GM12878 (cell line): Measurements from ENCODE around the gene GALK2. TPM values are rescaled to one million over a fixed set of nuclear protein-coding genes. Genes with fewer than 3 reads are reported as not detected.

Experiments
- ATAC-seq: fragments of 200-7000 bp; cut with Tn5 transposase; 3 replicates; pipeline ENCODE4 v1.9.1; 2020; ENCODE audit warnings: mild to moderate bottlenecking, moderate library complexity
- BruUV-seq: library from RNA; stranded (reverse); fragments of 400-500 nt; replicated peaks from 2 replicates; lab custom pipeline; 2021; lab: Mats Ljungman, UMichigan
- CTCF ChIA-PET: fragments of 300-600 bp; sonication (Branson Sonifier 250); formaldehyde crosslinking; extraction: SDS; loops from one replicate; lab custom pipeline; 2021; ENCODE audit warnings: inconsistent platforms; lab: Yijun Ruan, JAX
- POLR2A ChIA-PET: fragments of 350-600 bp; formaldehyde crosslinking; extraction: SDS; loops from one replicate; lab custom pipeline; 2021; ENCODE audit warnings: inconsistent platforms; lab: Charles Lee
- RAD21 ChIA-PET: fragments of 300-600 bp; sonication (Branson Sonifier 250); formaldehyde crosslinking; loops from one replicate; lab custom pipeline; 2023; ENCODE audit warnings: antibody characterized with exemption; ENCODE audit not compliant: unreplicated experiment; lab: Charles Lee
- SMC1A ChIA-PET: fragments of 300-600 bp; sonication (Branson Sonifier 250); formaldehyde crosslinking; loops from one replicate; lab custom pipeline; 2023; ENCODE audit not compliant: unreplicated experiment, uncharacterized antibody; lab: Charles Lee
- DNase-seq: peaks from one replicate; pipeline ENCODE4 v3.0.0-alpha.2; 2011; ENCODE audit warnings: low read depth, low spot score
- FAIRE-seq: peaks from 3 replicates; lab custom pipeline; 2011; peaks lifted over from hg19 to GRCh38; lab: Jason Lieb, UNC
- H2AFZ ChIP-seq: 2 replicates; pipeline ENCODE4 v1.6.0; 2011; ENCODE audit warnings: low read depth, low read length, control low read depth; ENCODE audit not compliant: control insufficient read depth
- H3K27ac ChIP-seq: 2 replicates; pipeline ENCODE4 v1.5.1; 2011; ENCODE audit warnings: control low read depth; ENCODE audit not compliant: control insufficient read depth, insufficient read depth
- H3K27me3 ChIP-seq, 2 experiments: replicated peaks in 1 of 2; 2 replicates each; pipeline versions ENCODE4 v1.6.0 to v1.6.1; 2011; ENCODE audit warnings: low read length in 1 of 2; ENCODE audit not compliant: control insufficient read depth in 2 of 2, insufficient read depth in 2 of 2
- H3K36me3 ChIP-seq, 2 experiments: 2 replicates each; pipeline ENCODE4 v1.5.1; 2011; ENCODE audit warnings: low read length in 1 of 2; ENCODE audit not compliant: control insufficient read depth in 2 of 2, insufficient read depth in 2 of 2
- H3K4me1 ChIP-seq: 2 replicates; pipeline ENCODE4 v1.6.1; 2011; ENCODE audit warnings: mild to moderate bottlenecking, low read length, moderate library complexity, mixed read lengths; ENCODE audit not compliant: control insufficient read depth, insufficient read depth
- H3K4me2 ChIP-seq: 2 replicates; pipeline ENCODE4 v1.6.0; 2011; ENCODE audit warnings: control low read depth; ENCODE audit not compliant: control insufficient read depth, insufficient read depth
- H3K4me3 ChIP-seq: fragments of 200-600 bp; sonication (generic); 2 replicates; pipeline ENCODE4 v1.5.1; 2016
- H3K79me2 ChIP-seq: 2 replicates; pipeline ENCODE4 v1.6.0; 2011; ENCODE audit warnings: low read length; ENCODE audit not compliant: control insufficient read depth, insufficient read depth
- H3K9ac ChIP-seq: 2 replicates; pipeline ENCODE4 v1.8.0; 2011; ENCODE audit warnings: low read length, control low read depth, mixed read lengths; ENCODE audit not compliant: control insufficient read depth, insufficient read depth
- H3K9me3 ChIP-seq: replicated peaks from 3 replicates; pipeline ENCODE4 v1.5.1; 2011; ENCODE audit warnings: mild to moderate bottlenecking, low read length; ENCODE audit not compliant: control insufficient read depth, insufficient read depth
- H4K20me1 ChIP-seq: 2 replicates; pipeline ENCODE4 v1.6.0; 2011; ENCODE audit not compliant: control insufficient read depth, insufficient read depth
- CHD1 ChIP-seq: IDR thresholded peaks from 2 replicates; pipeline ENCODE4 v1.6.1; 2012; ENCODE audit warnings: low read depth, low read length, improper control_type of control experiment
- HDAC2 ChIP-seq: fragments of 200-600 bp; sonication (generic); IDR thresholded peaks from 2 replicates; pipeline ENCODE4 v1.6.1; 2017
- KAT2A ChIP-seq: conservative IDR thresholded peaks from 2 replicates; pipeline ENCODE4 v1.6.1; 2011; ENCODE audit warnings: low read depth, low read length; ENCODE audit not compliant: control insufficient read depth
- MYC ChIP-seq: IDR thresholded peaks from 2 replicates; pipeline ENCODE4 v1.6.1; 2011; ENCODE audit warnings: mild to moderate bottlenecking, low read length, moderate library complexity, inconsistent platforms; ENCODE audit not compliant: insufficient read depth, insufficient replicate concordance, insufficient read length, severe bottlenecking
- WGBS: methylation state at CpG from one replicate; pipeline ENCODE4 v1.1.6; 2016; ENCODE audit warnings: low lambda C conversion rate; ENCODE audit not compliant: insufficient replicate concordance, insufficient coverage; ENCODE audit errors: missing lambda C conversion rate; 5-methylcytosine and 5-hydroxymethylcytosine counted together
- in situ Hi-C: fragments of 300-500 bp; cut with MboI; formaldehyde crosslinking; loops from 9 replicates; pipeline ENCODE4 v1.14.3; 2018; ENCODE audit warnings: mixed read lengths
- intact Hi-C: fragments of 100-400 bp; cut with micrococcal nuclease; formaldehyde crosslinking; loops from one replicate; pipeline ENCODE4 v1.14.2; 2022; ENCODE audit not compliant: unreplicated experiment
- polyA plus RNA-seq, 11 experiments: library from polyadenylated mRNA; depleted of rRNA in 4 of 11; unstranded in 6 of 11; stranded (reverse) in 5 of 11; fragments of >200 nt; fragmentation: Nextera tagmentation in 4 of 11; fragmentation: Illumina TruSeq in 1 of 11; extraction: Ambion mirVana in 4 of 11; extraction: Trizol in 1 of 11; gene quantifications; 1 replicate in 1 of 11; 2 replicates in 10 of 11; pipeline versions ENCODE4 v1.2.1 to v1.2.3, GENCODE V29; 2011 to 2016; ENCODE audit warnings: inconsistent platforms in 2 of 11, missing spikeins in 2 of 11, low read depth in 1 of 11
- total RNA-seq, 4 experiments: library from RNA; depleted of rRNA in 3 of 4; stranded (reverse); fragments of >200 nt in 3 of 4; fragmentation: Illumina TruSeq in 1 of 4; extraction: Trizol in 1 of 4; gene quantifications; 2 replicates each; pipeline versions ENCODE4 v1.2.1 to v1.2.3, GENCODE V29; 2013 to 2021
- TF ChIP-seq, protein P1 (sequence below): IDR thresholded peaks from 2 replicates; pipeline ENCODE4 v1.6.1; 2011; ENCODE audit warnings: mild to moderate bottlenecking, low read depth, low read length, moderate library complexity; ENCODE audit not compliant: insufficient replicate concordance
- TF ChIP-seq, protein P2 (sequence below): fragments of 450-650 bp; IDR thresholded peaks from 2 replicates; pipeline ENCODE4 v1.6.1; 2016; ENCODE audit warnings: mild to moderate bottlenecking
- TF ChIP-seq, protein P3 (sequence below): IDR thresholded peaks from 2 replicates; pipeline ENCODE4 v1.6.1; 2011; ENCODE audit warnings: borderline replicate concordance, low read depth, mild to moderate bottlenecking, moderate library complexity, low read length; ENCODE audit not compliant: insufficient read depth, poor library complexity, severe bottlenecking

Gene GALK2
- total and polyA plus RNA-seq, 10 of the 15 experiments (the other 5 are each of a cell fraction or from before 2014, with no cell fraction given) = 11.9 to 26.7 (median 15.4) TPM

DNA sequence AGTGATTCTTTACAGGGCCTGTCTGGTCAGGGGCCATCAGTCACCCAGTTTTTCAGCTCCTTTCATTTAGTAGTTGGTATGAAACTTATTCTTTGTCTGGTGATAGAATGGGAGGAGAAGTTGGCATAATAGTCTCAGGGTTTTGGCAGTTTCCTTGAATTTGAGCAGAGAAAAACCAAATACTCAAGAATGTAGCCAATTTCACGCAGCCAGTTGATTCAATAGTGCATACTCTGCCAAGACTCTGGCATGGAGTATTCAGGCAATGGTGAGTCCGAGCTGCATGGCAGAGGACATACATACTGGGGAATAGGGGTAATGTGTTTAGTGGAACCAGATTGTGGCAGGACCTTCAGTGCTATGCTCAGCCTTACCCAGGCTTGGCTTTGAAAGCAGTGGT lies 118.3 kb downstream of the GALK2 start (continued):
- TF ChIP-seq, protein P1, sequence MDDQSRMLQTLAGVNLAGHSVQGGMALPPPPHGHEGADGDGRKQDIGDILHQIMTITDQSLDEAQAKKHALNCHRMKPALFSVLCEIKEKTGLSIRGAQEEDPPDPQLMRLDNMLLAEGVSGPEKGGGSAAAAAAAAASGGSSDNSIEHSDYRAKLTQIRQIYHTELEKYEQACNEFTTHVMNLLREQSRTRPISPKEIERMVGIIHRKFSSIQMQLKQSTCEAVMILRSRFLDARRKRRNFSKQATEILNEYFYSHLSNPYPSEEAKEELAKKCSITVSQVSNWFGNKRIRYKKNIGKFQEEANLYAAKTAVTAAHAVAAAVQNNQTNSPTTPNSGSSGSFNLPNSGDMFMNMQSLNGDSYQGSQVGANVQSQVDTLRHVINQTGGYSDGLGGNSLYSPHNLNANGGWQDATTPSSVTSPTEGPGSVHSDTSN = no peak
- TF ChIP-seq HDAC2 (no peak), KAT2A (no peak)

DNA sequence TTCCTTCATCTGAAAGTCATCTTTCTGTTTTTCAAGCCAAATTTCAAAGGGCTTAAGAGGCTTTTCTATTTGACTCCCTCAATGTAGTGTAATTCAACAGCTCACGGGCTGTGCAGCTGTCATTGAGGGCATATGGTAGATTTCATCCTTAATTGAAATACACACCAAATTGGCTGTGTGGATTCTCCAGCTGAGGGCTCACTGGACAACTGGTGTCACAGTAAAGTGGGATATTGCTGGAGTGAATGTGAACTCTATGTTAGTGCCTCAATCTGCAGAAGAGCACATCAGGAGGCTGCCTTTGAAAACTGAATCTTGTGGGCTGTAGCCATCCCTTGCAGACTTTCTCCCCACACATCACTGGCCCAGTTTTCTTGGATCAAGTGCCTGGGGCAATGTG lies 120.1 kb downstream of the GALK2 start:
- Histone ChIP-seq H3K27me3 (no peaks in the 10 kb centered on the region), H4K20me1 (no peaks in the 10 kb centered on the region), H3K79me2 (no peaks in the 10 kb centered on the region), H3K9ac (no peak overlapping the region), H3K27ac (no peak overlapping the region), H2AFZ (no peak overlapping the region), H3K4me3 (no peak overlapping the region), H3K4me2 (no peak overlapping the region), H3K9me3 (no peaks in the 10 kb centered on the region), H3K4me1 (no peaks in the 10 kb centered on the region), H3K36me3 (0 out of 4 replicates have a peak, but pooled peaks cover 0 to 3% of the 10 kb centered on the region in 2 experiments)
- ATAC-seq = no peak
- DNase-seq = no peak
- RAD21 ChIA-PET = no interaction called here
- BruUV-seq = no TSS peak
- POLR2A ChIA-PET = no interaction called here
- WGBS = 96% methylated on average over 1 of the region's 1 CpG
- SMC1A ChIA-PET = interaction anchor here (1.3 kb wide), 1 partner anchor 14 kb away, joined by 3 read pairs; no protein-coding TSS in a partner anchor
- intact Hi-C loops (no loop called here), in situ Hi-C loops (no loop called here)
- CTCF ChIA-PET = no interaction called here
- TF ChIP-seq MYC = no peak
- TF ChIP-seq, protein P2, sequence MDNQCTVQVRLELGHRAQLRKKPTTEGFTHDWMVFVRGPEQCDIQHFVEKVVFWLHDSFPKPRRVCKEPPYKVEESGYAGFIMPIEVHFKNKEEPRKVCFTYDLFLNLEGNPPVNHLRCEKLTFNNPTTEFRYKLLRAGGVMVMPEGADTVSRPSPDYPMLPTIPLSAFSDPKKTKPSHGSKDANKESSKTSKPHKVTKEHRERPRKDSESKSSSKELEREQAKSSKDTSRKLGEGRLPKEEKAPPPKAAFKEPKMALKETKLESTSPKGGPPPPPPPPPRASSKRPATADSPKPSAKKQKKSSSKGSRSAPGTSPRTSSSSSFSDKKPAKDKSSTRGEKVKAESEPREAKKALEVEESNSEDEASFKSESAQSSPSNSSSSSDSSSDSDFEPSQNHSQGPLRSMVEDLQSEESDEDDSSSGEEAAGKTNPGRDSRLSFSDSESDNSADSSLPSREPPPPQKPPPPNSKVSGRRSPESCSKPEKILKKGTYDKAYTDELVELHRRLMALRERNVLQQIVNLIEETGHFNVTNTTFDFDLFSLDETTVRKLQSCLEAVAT = no peak
- no peak for TF ChIP-seq CHD1
- TF ChIP-seq, protein P3, sequence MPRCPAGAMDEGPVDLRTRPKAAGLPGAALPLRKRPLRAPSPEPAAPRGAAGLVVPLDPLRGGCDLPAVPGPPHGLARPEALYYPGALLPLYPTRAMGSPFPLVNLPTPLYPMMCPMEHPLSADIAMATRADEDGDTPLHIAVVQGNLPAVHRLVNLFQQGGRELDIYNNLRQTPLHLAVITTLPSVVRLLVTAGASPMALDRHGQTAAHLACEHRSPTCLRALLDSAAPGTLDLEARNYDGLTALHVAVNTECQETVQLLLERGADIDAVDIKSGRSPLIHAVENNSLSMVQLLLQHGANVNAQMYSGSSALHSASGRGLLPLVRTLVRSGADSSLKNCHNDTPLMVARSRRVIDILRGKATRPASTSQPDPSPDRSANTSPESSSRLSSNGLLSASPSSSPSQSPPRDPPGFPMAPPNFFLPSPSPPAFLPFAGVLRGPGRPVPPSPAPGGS = no peak
- FAIRE-seq = no peak
